ENCODE data around the gene SLX1B.
"Not testable (repeated sequence)": the region's sequence is repeated elsewhere in the genome, so short reads cannot be mapped to it uniquely, and the experiment has no call there.

SLX1B gene

GRCh38 chr16:29454269-29454668 lies at the start of gene SLX1B, which contains the start of gene BOLA2:
Gene SLX1B, plus strand, starts transcription at chr16:29454533.
Gene BOLA2, minus strand, starts transcription at chr16:29454351. Its CDS starts 98 bp downstream, at chr16:29454253.
- FAIRE-seq = peak; percentile 99

- not testable (repeated sequence) for FAIRE-seq
These were observed 49.1 kb upstream of the SLX1B start for GRCh38 chr16:29405249-29405648.

- not testable (repeated sequence) for FAIRE-seq
These were observed 30.7 kb upstream of the SLX1B start for GRCh38 chr16:29423587-29423986.

- FAIRE-seq = not testable (repeated sequence)
These were observed 28.9 kb upstream of the SLX1B start for GRCh38 chr16:29425390-29425789.

GRCh38 chr16:29453754-29454153 lies 579 bp upstream of the SLX1B start:
- FAIRE-seq = not testable (repeated sequence)

GRCh38 chr16:29454828-29455227 lies 495 bp downstream of the SLX1B start:
- FAIRE-seq = peak; percentile 69

- FAIRE-seq = not testable (repeated sequence)
These were observed 3.3 kb downstream of the SLX1B start for GRCh38 chr16:29457660-29458059.

- not testable (repeated sequence) for FAIRE-seq
These were observed 5.6 kb downstream of the SLX1B start, which contains the start of gene SULT1A4 for GRCh38 chr16:29459706-29460646. Gene SULT1A4, plus strand, starts transcription at chr16:29459913. Its CDS starts 1,473 bp downstream, at chr16:29461386.

- FAIRE-seq = not testable (repeated sequence)
These were observed 6.3 kb downstream of the SLX1B start for GRCh38 chr16:29460647-29461030.

- not testable (repeated sequence) for FAIRE-seq
These were observed 11.9 kb downstream of the SLX1B start for GRCh38 chr16:29465985-29466824.

GRCh38 chr16:29466904-29467303 lies 12.6 kb downstream of the SLX1B start:
- FAIRE-seq = not testable (repeated sequence)

- not testable (repeated sequence) for FAIRE-seq
These were observed 13.5 kb downstream of the SLX1B start for GRCh38 chr16:29467654-29468366.

GRCh38 chr16:29469660-29470059 lies 15.3 kb downstream of the SLX1B start:
- FAIRE-seq = not testable (repeated sequence)

GRCh38 chr16:29472065-29472464 lies 17.7 kb downstream of the SLX1B start:
- not testable (repeated sequence) for FAIRE-seq

GRCh38 chr16:29482276-29482675 lies 27.9 kb downstream of the SLX1B start:
- not testable (repeated sequence) for FAIRE-seq

- FAIRE-seq = not testable (repeated sequence)
These were observed 52.0 kb downstream of the SLX1B start, which contains the start of gene NPIPB12 for GRCh38 chr16:29506308-29506707. Gene NPIPB12, minus strand, starts transcription at chr16:29506408.

Data from G401.6 (cell line).